OCI-LY7 (cell line): Measurements from ENCODE around the gene FIP1L1. TPM values are rescaled to one million over a fixed set of nuclear protein-coding genes. Genes with fewer than 3 reads are reported as not detected.

Experiments
- BruUV-seq: library from RNA; stranded (reverse); fragments of 400-500 nt; replicated peaks from 2 replicates; lab custom pipeline; 2021; lab: Mats Ljungman, UMichigan
- CTCF ChIA-PET: fragments of 300-600 bp; sonication (Branson Sonifier 250); formaldehyde crosslinking; loops from one replicate; lab custom pipeline; 2022; ENCODE audit warnings: antibody characterized with exemption; ENCODE audit not compliant: unreplicated experiment; lab: Charles Lee
- POLR2A ChIA-PET: fragments of 300-600 bp; sonication (Branson Sonifier 250); formaldehyde crosslinking; loops from one replicate; lab custom pipeline; 2022; ENCODE audit warnings: antibody characterized with exemption; lab: Charles Lee
- DNase-seq: peaks from one replicate; pipeline ENCODE4 v3.0.0-alpha.2; 2015; ENCODE audit warnings: low spot score
- H2AFZ ChIP-seq: fragments of 200-600 bp; sonication (generic), shearing (Covaris generic); 2 replicates; pipeline ENCODE4 v1.6.1; 2014; ENCODE audit warnings: mild to moderate bottlenecking, antibody characterized with exemption, low read length, moderate library complexity
- H3K27ac ChIP-seq: fragments of 200-600 bp; sonication (generic); 2 replicates; pipeline ENCODE4 v1.5.1; 2014; ENCODE audit warnings: mixed run types, low read depth, mild to moderate bottlenecking, moderate library complexity, low read length, inconsistent platforms; ENCODE audit not compliant: poor library complexity, severe bottlenecking
- H3K36me3 ChIP-seq: fragments of 200-600 bp; sonication (generic); 2 replicates; pipeline ENCODE4 v1.6.1; 2014; ENCODE audit warnings: mild to moderate bottlenecking, antibody characterized with exemption, low read length, moderate library complexity, mixed read lengths; ENCODE audit not compliant: insufficient read depth
- H3K4me1 ChIP-seq: fragments of 200-600 bp; sonication (generic); 2 replicates; pipeline ENCODE4 v1.5.1; 2014; ENCODE audit warnings: mild to moderate bottlenecking, low read length; ENCODE audit not compliant: insufficient read depth, poor library complexity, severe bottlenecking
- H3K4me2 ChIP-seq: fragments of 200-600 bp; sonication (generic); 2 replicates; pipeline ENCODE4 v1.6.1; 2014; ENCODE audit warnings: mild to moderate bottlenecking, low read length
- H3K4me3 ChIP-seq: fragments of 200-600 bp; sonication (generic); 2 replicates; pipeline ENCODE4 v1.5.1; 2014; ENCODE audit warnings: mild to moderate bottlenecking, low read depth, low read length; ENCODE audit not compliant: poor library complexity, severe bottlenecking
- H3K79me2 ChIP-seq: fragments of 200-600 bp; sonication (generic); 2 replicates; pipeline ENCODE4 v1.6.1; 2016; ENCODE audit warnings: low read depth, mild to moderate bottlenecking, low read length, moderate library complexity, mixed read lengths; ENCODE audit not compliant: insufficient read depth
- H3K9me2 ChIP-seq: fragments of 200-600 bp; sonication (generic); 2 replicates; pipeline ENCODE4 v1.6.1; 2016; ENCODE audit warnings: mild to moderate bottlenecking, low read length, mixed read lengths; ENCODE audit not compliant: insufficient read depth
- H3K9me3 ChIP-seq: fragments of 200-600 bp; sonication (generic); 2 replicates; pipeline ENCODE4 v1.6.1; 2014; ENCODE audit warnings: mild to moderate bottlenecking, mixed run types, low read length, mixed read lengths
- H4K20me1 ChIP-seq: fragments of 200-600 bp; sonication (generic); 2 replicates; pipeline ENCODE4 v1.6.1; 2014; ENCODE audit warnings: mild to moderate bottlenecking, antibody characterized with exemption, low read length, moderate library complexity, mixed read lengths; ENCODE audit not compliant: insufficient read depth
- CTCF ChIP-seq: fragments of 200-600 bp; sonication (generic); conservative IDR thresholded peaks from 2 replicates; pipeline ENCODE4 v1.5.1; 2014; ENCODE audit warnings: mild to moderate bottlenecking, antibody characterized with exemption, low read length, moderate library complexity, mixed read lengths
- EZH2phosphoT487 ChIP-seq: fragments of 200-600 bp; sonication (generic); IDR thresholded peaks from 2 replicates; pipeline ENCODE4 v1.6.1; 2018; ENCODE audit warnings: low read depth, borderline replicate concordance, mild to moderate bottlenecking, mixed run types, antibody characterized with exemption, low read length, moderate library complexity, mixed read lengths
- intact Hi-C: fragments of 100-400 bp; cut with micrococcal nuclease; formaldehyde crosslinking; loops from one replicate; pipeline ENCODE4 v1.10.0; 2022; ENCODE audit not compliant: unreplicated experiment
- total RNA-seq, 2 experiments: library from RNA; depleted of rRNA in 1 of 2; stranded (reverse); fragments of >200 nt in 1 of 2; shearing (Covaris generic) in 1 of 2; gene quantifications; 2 replicates each; pipeline ENCODE4 v1.2.3, GENCODE V29; 2014 to 2022

FIP1L1 gene
- total RNA-seq, 2 experiments from 2014 or later = 73.2 to 86.9 TPM

GRCh38 chr4:53349091-53349491 lies 28.4 kb upstream of the FIP1L1 start:
- Histone ChIP-seq H2AFZ (no peak overlapping the region), H3K9me2 (no peaks in the 10 kb centered on the region), H3K4me2 (no peak overlapping the region), H3K4me3 (no peak overlapping the region), H4K20me1 (no peaks in the 10 kb centered on the region), H3K79me2 (no peaks in the 10 kb centered on the region), H3K9me3 (no peaks in the 10 kb centered on the region), H3K36me3 (peaks cover 73% of the 10 kb centered on the region), H3K4me1 (no peaks in the 10 kb centered on the region), H3K27ac (no peak overlapping the region)
- TF ChIP-seq EZH2phosphoT487 (no peak), CTCF (no peak)
- CTCF ChIA-PET = no interaction called here
- intact Hi-C loops = no loop called here
- no TSS peak for BruUV-seq
- POLR2A ChIA-PET = interaction anchor here (0.7 to 1.3 kb wide), 4 partner anchors 17 to 403 kb away, joined by 3 read pairs; no protein-coding TSS in a partner anchor
- no peak for DNase-seq

GRCh38 chr4:53354012-53354722 lies 23.3 kb upstream of the FIP1L1 start:
- BruUV-seq = no TSS peak
- TF ChIP-seq EZH2phosphoT487 (no peak), CTCF (no peak)
- Histone ChIP-seq H3K4me1 (no peaks in the 10 kb centered on the region), H3K9me3 (peaks cover 12% of the 10 kb centered on the region; the same call in 1 of the 2 replicates), H3K36me3 (peaks cover 78% of the 10 kb centered on the region), H3K27ac (no peak overlapping the region), H3K79me2 (peaks cover 32% of the 10 kb centered on the region), H3K4me3 (no peak overlapping the region), H3K4me2 (no peak overlapping the region), H3K9me2 (no peaks in the 10 kb centered on the region), H4K20me1 (no peaks in the 10 kb centered on the region), H2AFZ (no peak overlapping the region)
- ChIA-PET POLR2A (interaction anchor here (0.6 to 1.4 kb wide), 3 partner anchors 11 to 41 kb away, joined by 3 read pairs; partner anchors contain the start of gene SCFD2), CTCF (no interaction called here)
- DNase-seq = no peak
- intact Hi-C loops = no loop called here
